CD14-positive monocyte (primary cell): ENCODE measurements around the gene BDH1. TPM values are rescaled to one million over a fixed set of nuclear protein-coding genes. Genes with fewer than 3 reads are reported as not detected.
"Not testable (repeated sequence)": the region's sequence is repeated elsewhere in the genome, so short reads cannot be mapped to it uniquely, and the experiment has no call there.

Experiments
- DNase-seq, 3 donors: peaks; one replicate each; pipeline ENCODE4 v3.0.0-alpha.2; 2011 to 2022
- H2AFZ ChIP-seq: 2 replicates; pipeline ENCODE4 v1.6.0; 2012; ENCODE audit warnings: mild to moderate bottlenecking, low read depth, low read length, inconsistent platforms; ENCODE audit not compliant: insufficient read depth, poor library complexity, severe bottlenecking
- H3K27ac ChIP-seq, 2 donors: 1 replicate in 1 of 2; 2 replicates in 1 of 2; pipeline ENCODE4 v1.5.1; 2012 to 2013; ENCODE audit warnings: low read length in 2 of 2, control low read depth in 1 of 2, inconsistent platforms in 1 of 2, low read depth in 1 of 2, mild to moderate bottlenecking in 1 of 2
- H3K27me3 ChIP-seq, 2 donors: one replicate each; pipeline versions ENCODE4 v1.6.0 to v1.6.1; 2011 to 2013; ENCODE audit warnings: low read length in 2 of 2; ENCODE audit not compliant: control insufficient read depth in 2 of 2, insufficient read depth in 2 of 2
- H3K36me3 ChIP-seq, 2 donors: replicated peaks in 1 of 2; 1 replicate in 1 of 2; 2 replicates in 1 of 2; pipeline versions ENCODE4 v1.5.1 to v1.6.1; 2012 to 2013; ENCODE audit warnings: low read length in 2 of 2, control low read depth in 1 of 2, inconsistent platforms in 1 of 2, mild to moderate bottlenecking in 1 of 2; ENCODE audit not compliant: insufficient read depth in 2 of 2, control insufficient read depth in 1 of 2
- H3K4me1 ChIP-seq, 2 donors: 1 replicate in 1 of 2; 2 replicates in 1 of 2; pipeline versions ENCODE4 v1.5.1 to v1.6.1; 2012 to 2013; ENCODE audit warnings: low read length in 2 of 2, control low read depth in 1 of 2, inconsistent platforms in 1 of 2, mild to moderate bottlenecking in 1 of 2, moderate library complexity in 1 of 2; ENCODE audit not compliant: insufficient read depth in 2 of 2, control insufficient read depth in 1 of 2
- H3K4me2 ChIP-seq: replicated peaks from 2 replicates; pipeline ENCODE3; 2012; ENCODE audit warnings: low read length, moderate library complexity, mild to moderate bottlenecking; ENCODE audit not compliant: poor library complexity, severe bottlenecking; ENCODE audit errors: extremely low read depth
- H3K4me3 ChIP-seq, 3 experiments: fragments of 200-600 bp in 1 of 3; sonication (generic) in 1 of 3; replicated peaks in 1 of 3; 1 replicate in 2 of 3; 2 replicates in 1 of 3; pipeline ENCODE4 v1.5.1; 2011 to 2013; ENCODE audit warnings: low read length in 3 of 3, mild to moderate bottlenecking in 3 of 3, control low read depth in 2 of 3, low read depth in 2 of 3, inconsistent platforms in 1 of 3, moderate library complexity in 1 of 3
- H3K79me2 ChIP-seq: 2 replicates; pipeline ENCODE4 v1.6.0; 2012; ENCODE audit warnings: mild to moderate bottlenecking, control low read depth, inconsistent platforms, low read length, moderate library complexity; ENCODE audit not compliant: insufficient read depth
- H3K9ac ChIP-seq: 2 replicates; pipeline ENCODE4 v1.6.0; 2017; ENCODE audit warnings: low read length, mild to moderate bottlenecking; ENCODE audit not compliant: insufficient read depth, poor library complexity, severe bottlenecking
- H3K9me3 ChIP-seq, 2 donors: replicated peaks in 1 of 2; 1 replicate in 1 of 2; 2 replicates in 1 of 2; pipeline versions ENCODE4 v1.5.1 to v1.6.1; 2012 to 2013; ENCODE audit warnings: low read length in 2 of 2, control low read depth in 1 of 2; ENCODE audit not compliant: control insufficient read depth in 1 of 2, insufficient read depth in 1 of 2
- H4K20me1 ChIP-seq: 2 replicates; pipeline ENCODE4 v1.6.0; 2012; ENCODE audit warnings: mild to moderate bottlenecking, low read length, control low read depth, moderate library complexity; ENCODE audit not compliant: insufficient read depth
- H3K27ac Mint-ChIP-seq, 7 donors: one replicate each; pipeline ENCODE4 v1.8.0; 2020; ENCODE audit warnings: mild to moderate bottlenecking in 7 of 7, mixed read lengths in 7 of 7, moderate library complexity in 6 of 7, inconsistent platforms in 2 of 7
- H3K27me3 Mint-ChIP-seq, 3 donors: one replicate each; pipeline ENCODE4 v1.8.0; 2021 to 2022; ENCODE audit warnings: low read depth in 3 of 3, mild to moderate bottlenecking in 3 of 3, mixed read lengths in 3 of 3, moderate library complexity in 3 of 3, inconsistent platforms in 1 of 3
- H3K36me3 Mint-ChIP-seq, 2 donors: one replicate each; pipeline ENCODE4 v1.8.0; 2020; ENCODE audit warnings: mixed read lengths in 2 of 2, inconsistent platforms in 1 of 2, mild to moderate bottlenecking in 1 of 2
- H3K4me1 Mint-ChIP-seq: one replicate; pipeline ENCODE4 v1.8.0; 2020; ENCODE audit warnings: mild to moderate bottlenecking, mixed read lengths
- H3K4me3 Mint-ChIP-seq, 2 donors: one replicate each; pipeline ENCODE4 v1.8.0; 2020; ENCODE audit warnings: mild to moderate bottlenecking in 2 of 2, mixed read lengths in 2 of 2, moderate library complexity in 1 of 2
- H3K9me3 Mint-ChIP-seq, 7 donors: one replicate each; pipeline ENCODE4 v1.8.0; 2020 to 2022; ENCODE audit warnings: mixed read lengths in 7 of 7, mild to moderate bottlenecking in 6 of 7, moderate library complexity in 6 of 7, inconsistent platforms in 2 of 7
- CTCF ChIP-seq: fragments of 200-600 bp; IDR thresholded peaks from one replicate; pipeline ENCODE4 v1.8.0; 2022; ENCODE audit warnings: antibody characterized with exemption, mild to moderate bottlenecking
- WGBS: methylation state at CpG from one replicate; pipeline ENCODE4 v1.1.5; 2013; ENCODE audit warnings: missing lambda C conversion rate; ENCODE audit not compliant: insufficient coverage; 5-methylcytosine and 5-hydroxymethylcytosine counted together
- intact Hi-C, 2 donors: fragments of 100-400 bp; cut with micrococcal nuclease; formaldehyde crosslinking; loops; one replicate each; pipeline versions ENCODE4 v1.15.0 to v1.15.1; 2023
- polyA plus RNA-seq, 3 donors: library from polyadenylated mRNA; depleted of rRNA in 1 of 3; unstranded in 2 of 3; stranded (reverse) in 1 of 3; fragments of 300-500 nt in 2 of 3; fragments of >200 nt in 1 of 3; fragmentation: Illumina TruSeq in 2 of 3; gene quantifications; 1 replicate in 2 of 3; 2 replicates in 1 of 3; pipeline ENCODE4 v1.2.3, GENCODE V29; 2012 to 2021

BDH1 gene
- polyA plus RNA-seq, 3 donors: 2.8 to 5.3 (median 5.2) TPM

GRCh38 chr3:197573048-197573767, 17.4 kb upstream of the BDH1 start:
- no peak for TF ChIP-seq CTCF
- Histone ChIP-seq H3K36me3 (no peaks in the 10 kb centered on the region), H3K27me3 (no peaks in the 10 kb centered on the region), H2AFZ (no peak overlapping the region), H4K20me1 (no peaks in the 10 kb centered on the region), H3K4me1 (no peaks in the 10 kb centered on the region), H3K9me3 (peaks cover 0 to 6% of the 10 kb centered on the region in 2 donors), H3K27ac (no peak overlapping the region), H3K9ac (no peak overlapping the region), H3K4me2 (no peak overlapping the region), H3K4me3 (no peak overlapping the region), H3K79me2 (no peaks in the 10 kb centered on the region)
- 97% methylated on average over 5 of the region's 6 CpGs for WGBS
- H3K4me3 Mint-ChIP-seq: no peak overlapping the region
- no peaks in the 10 kb centered on the region for H3K36me3 Mint-ChIP-seq
- H3K4me1 Mint-ChIP-seq: no peaks in the 10 kb centered on the region
- peaks cover 2 to 9% (median 4%) of the 10 kb centered on the region in 3 donors for H3K27me3 Mint-ChIP-seq
- peaks cover 2 to 8% (median 5%) of the 10 kb centered on the region in 7 donors for H3K9me3 Mint-ChIP-seq
- intact Hi-C loops: no loop called here
- DNase-seq: no peak
- no peak overlapping the region for H3K27ac Mint-ChIP-seq

GRCh38 chr3:197571880-197572172, 16.1 kb upstream of the BDH1 start:
- H3K9me3 Mint-ChIP-seq: peaks cover 3 to 13% (median 8%) of the 10 kb centered on the region in 7 donors
- H3K36me3 Mint-ChIP-seq, intact Hi-C loops, H3K4me3 Mint-ChIP-seq, H3K4me1 ChIP-seq, H3K4me2 ChIP-seq, H3K9me3 ChIP-seq, H3K79me2 ChIP-seq, H3K27ac ChIP-seq, H4K20me1 ChIP-seq, H3K4me1 Mint-ChIP-seq, H3K4me3 ChIP-seq, H3K27me3 ChIP-seq, DNase-seq, H2AFZ ChIP-seq, H3K27ac Mint-ChIP-seq, H3K9ac ChIP-seq, H3K36me3 ChIP-seq, H3K27me3 Mint-ChIP-seq: not testable (repeated sequence)

GRCh38 chr3:197571074-197571879, 15.5 kb upstream of the BDH1 start:
- H3K27ac Mint-ChIP-seq, H3K27me3 ChIP-seq, H3K4me3 ChIP-seq, H3K9ac ChIP-seq, H2AFZ ChIP-seq, DNase-seq, H3K4me2 ChIP-seq, intact Hi-C loops, H3K79me2 ChIP-seq, H3K27ac ChIP-seq, H3K36me3 ChIP-seq, H3K36me3 Mint-ChIP-seq, H3K4me1 ChIP-seq, H3K4me1 Mint-ChIP-seq, H4K20me1 ChIP-seq, H3K9me3 ChIP-seq, H3K4me3 Mint-ChIP-seq, H3K27me3 Mint-ChIP-seq: not testable (repeated sequence)
- H3K9me3 Mint-ChIP-seq: peaks cover 3 to 13% (median 9%) of the 10 kb centered on the region in 7 donors
- WGBS: 100% methylated on average over 1 of the region's 4 CpGs

GRCh38 chr3:197569433-197569832, 13.7 kb upstream of the BDH1 start:
- DNase-seq: not testable (repeated sequence)

More at GRCh38 chr3:197569433-197569832, 13.7 kb upstream of the BDH1 start:
- intact Hi-C loops, H3K27ac Mint-ChIP-seq, H2AFZ ChIP-seq, H3K79me2 ChIP-seq, H4K20me1 ChIP-seq, H3K4me1 ChIP-seq, H3K4me3 ChIP-seq, H3K36me3 ChIP-seq, H3K36me3 Mint-ChIP-seq, H3K27ac ChIP-seq, H3K4me2 ChIP-seq, H3K9ac ChIP-seq, H3K27me3 Mint-ChIP-seq, H3K4me1 Mint-ChIP-seq, H3K27me3 ChIP-seq, H3K4me3 Mint-ChIP-seq: not testable (repeated sequence)
- H3K9me3 ChIP-seq: peaks cover 6 to 11% of the 10 kb centered on the region in 2 donors
- peaks cover 7 to 21% (median 13%) of the 10 kb centered on the region in 7 donors for H3K9me3 Mint-ChIP-seq
- WGBS: no CpG with 5 or more reads among the region's 2 CpGs
